Measurements from ENCODE around the gene TLN1. TPM values are rescaled to one million over a fixed set of nuclear protein-coding genes. Genes with fewer than 3 reads are reported as not detected.

Gene TLN1
- total RNA-seq, 1 donor from 2014 or later, result 245 TPM

DNA sequence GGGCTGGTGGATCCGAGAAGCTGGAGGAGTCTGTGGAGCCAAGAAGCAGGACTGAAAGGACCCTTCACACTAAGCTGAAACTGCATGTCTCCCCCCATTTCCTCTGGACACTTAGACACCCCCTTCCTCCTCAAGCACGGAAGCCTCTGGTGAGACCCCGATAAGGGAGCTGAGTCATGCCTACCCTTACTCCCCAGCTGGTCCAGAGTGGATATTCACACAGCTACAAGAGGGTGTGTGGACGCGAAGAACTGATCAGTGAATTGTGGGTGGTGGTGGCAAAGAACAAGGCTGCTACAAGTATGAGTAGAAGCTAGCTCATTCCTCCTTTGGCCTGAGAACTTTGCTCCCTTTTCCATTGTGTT lies 4.3 kb downstream of the TLN1 start:
- TF ChIP-seq, protein P1, sequence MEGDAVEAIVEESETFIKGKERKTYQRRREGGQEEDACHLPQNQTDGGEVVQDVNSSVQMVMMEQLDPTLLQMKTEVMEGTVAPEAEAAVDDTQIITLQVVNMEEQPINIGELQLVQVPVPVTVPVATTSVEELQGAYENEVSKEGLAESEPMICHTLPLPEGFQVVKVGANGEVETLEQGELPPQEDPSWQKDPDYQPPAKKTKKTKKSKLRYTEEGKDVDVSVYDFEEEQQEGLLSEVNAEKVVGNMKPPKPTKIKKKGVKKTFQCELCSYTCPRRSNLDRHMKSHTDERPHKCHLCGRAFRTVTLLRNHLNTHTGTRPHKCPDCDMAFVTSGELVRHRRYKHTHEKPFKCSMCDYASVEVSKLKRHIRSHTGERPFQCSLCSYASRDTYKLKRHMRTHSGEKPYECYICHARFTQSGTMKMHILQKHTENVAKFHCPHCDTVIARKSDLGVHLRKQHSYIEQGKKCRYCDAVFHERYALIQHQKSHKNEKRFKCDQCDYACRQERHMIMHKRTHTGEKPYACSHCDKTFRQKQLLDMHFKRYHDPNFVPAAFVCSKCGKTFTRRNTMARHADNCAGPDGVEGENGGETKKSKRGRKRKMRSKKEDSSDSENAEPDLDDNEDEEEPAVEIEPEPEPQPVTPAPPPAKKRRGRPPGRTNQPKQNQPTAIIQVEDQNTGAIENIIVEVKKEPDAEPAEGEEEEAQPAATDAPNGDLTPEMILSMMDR (IDR thresholded peaks at IDR 0.05; ENCODE audit: insufficient read depth, low read length, poor library complexity, severe bottlenecking), result no peak
- peak overlapping the region; percentile 15 for H3K4me3 ChIP-seq (ENCODE audit: low read depth, low read length)
- H3K36me3 ChIP-seq (ENCODE audit: control insufficient read depth, insufficient read depth, low read length), result peaks cover under 1% of the 10 kb centered on the region
- H3K27me3 ChIP-seq (ENCODE audit: control insufficient read depth, insufficient read depth, low read length), result no peaks in the 10 kb centered on the region
- DNase-seq (ENCODE audit: low read depth), result no peak

DNA sequence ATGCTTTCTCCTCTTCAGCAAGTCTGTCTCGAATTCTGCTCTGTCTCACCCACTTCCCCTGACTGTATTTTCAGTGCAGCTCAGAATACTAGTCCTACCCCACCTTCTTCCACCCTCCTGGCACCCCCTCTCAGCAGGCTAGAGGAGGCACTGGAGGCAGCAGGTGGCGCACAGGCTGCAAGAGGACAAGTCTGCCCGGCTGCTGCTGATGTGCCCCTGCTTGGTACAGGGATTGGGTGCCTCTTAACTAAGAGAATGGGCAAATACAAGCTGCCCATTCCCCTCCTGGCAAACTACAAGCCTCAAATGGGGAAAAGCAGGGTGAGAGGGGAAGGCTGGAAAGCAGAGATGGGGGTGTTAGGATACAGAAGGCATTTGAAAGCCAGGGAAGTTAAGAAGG lies 5.1 kb downstream of the TLN1 start:
- no peak overlapping the region for H3K4me3 ChIP-seq (ENCODE audit: low read depth, low read length)
- TF ChIP-seq, protein P1 (IDR thresholded peaks at IDR 0.05; ENCODE audit: insufficient read depth, low read length, poor library complexity, severe bottlenecking), result peak; percentile 39
- H3K36me3 ChIP-seq (ENCODE audit: control insufficient read depth, insufficient read depth, low read length), result peaks cover 3% of the 10 kb centered on the region
- H3K27me3 ChIP-seq (ENCODE audit: control insufficient read depth, insufficient read depth, low read length), result no peaks in the 10 kb centered on the region
- DNase-seq (ENCODE audit: low read depth), result peak; percentile 42

DNA sequence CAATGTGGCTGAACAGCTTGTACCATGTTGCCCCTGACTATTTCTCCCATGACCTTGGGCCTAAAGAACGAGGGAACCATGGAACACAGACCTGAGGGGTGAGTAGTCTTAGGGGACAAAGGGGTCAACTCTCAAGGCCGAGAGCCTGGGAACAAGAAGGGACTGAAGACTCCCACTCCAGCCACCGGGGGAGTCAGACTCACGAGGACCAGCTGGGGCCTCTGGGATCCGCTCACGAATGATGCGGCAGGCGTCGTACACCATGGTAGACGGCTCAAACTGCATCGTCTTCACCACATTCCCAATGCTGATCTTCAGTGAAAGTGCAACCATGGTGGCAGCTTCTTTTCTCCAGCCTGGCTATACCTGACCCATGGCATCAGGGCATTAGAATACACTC lies 6.6 kb downstream of the TLN1 start:
- Histone ChIP-seq H3K27me3 (ENCODE audit: control insufficient read depth, insufficient read depth, low read length) (no peaks in the 10 kb centered on the region), H3K4me3 (ENCODE audit: low read depth, low read length) (no peak overlapping the region), H3K36me3 (ENCODE audit: control insufficient read depth, insufficient read depth, low read length) (peaks cover 3% of the 10 kb centered on the region)
- DNase-seq (ENCODE audit: low read depth), result no peak
- TF ChIP-seq, protein P1 (IDR thresholded peaks at IDR 0.05; ENCODE audit: insufficient read depth, low read length, poor library complexity, severe bottlenecking), result no peak

DNA sequence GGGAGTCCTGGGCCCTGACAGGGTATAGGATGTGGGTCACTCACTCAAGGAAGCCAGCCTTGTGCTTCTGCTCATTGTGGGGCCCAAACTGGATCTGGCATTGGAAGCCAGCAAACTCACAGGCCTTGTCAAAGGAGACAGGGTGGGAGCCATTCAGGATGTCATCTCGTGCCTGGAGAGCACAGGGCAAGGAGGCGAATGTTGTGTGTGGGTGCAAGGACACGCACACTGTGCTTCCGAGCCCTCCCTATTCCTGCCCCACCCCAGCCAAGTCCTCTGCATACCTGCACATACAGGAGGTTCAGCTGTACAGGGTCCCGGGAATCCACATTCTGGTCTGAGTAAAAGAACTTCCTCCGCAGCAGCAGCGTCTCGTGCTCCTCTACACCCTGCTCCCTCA lies 8.1 kb downstream of the TLN1 start:
- Histone ChIP-seq H3K36me3 (ENCODE audit: control insufficient read depth, insufficient read depth, low read length) (peaks cover 8% of the 10 kb centered on the region), H3K4me3 (ENCODE audit: low read depth, low read length) (no peak overlapping the region), H3K27me3 (ENCODE audit: control insufficient read depth, insufficient read depth, low read length) (no peaks in the 10 kb centered on the region)
- no peak for DNase-seq (ENCODE audit: low read depth)
- TF ChIP-seq, protein P1 (IDR thresholded peaks at IDR 0.05; ENCODE audit: insufficient read depth, low read length, poor library complexity, severe bottlenecking), result no peak

DNA sequence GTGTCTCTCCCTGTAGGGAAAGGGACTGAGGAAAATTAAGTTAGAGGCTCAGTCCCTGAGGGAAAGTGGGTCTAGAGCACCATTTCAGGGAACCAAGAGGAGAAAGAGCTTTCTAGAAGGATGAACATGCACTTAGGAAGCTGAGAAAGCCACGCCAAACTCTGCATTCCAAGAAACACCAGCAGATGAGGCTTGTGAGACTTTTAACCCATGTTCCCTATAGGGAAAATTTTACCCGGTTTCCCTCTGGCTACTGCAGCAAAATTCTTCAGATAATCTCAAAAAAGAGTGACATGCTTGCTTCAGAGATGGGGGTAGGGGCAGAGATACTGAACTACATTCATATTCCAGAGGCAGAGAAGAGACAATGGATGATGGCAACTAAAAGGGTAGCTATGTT lies 8.6 kb downstream of the TLN1 start:
- H3K36me3 ChIP-seq (ENCODE audit: control insufficient read depth, insufficient read depth, low read length), result peaks cover 8% of the 10 kb centered on the region
- H3K4me3 ChIP-seq (ENCODE audit: low read depth, low read length), result no peak overlapping the region
- no peaks in the 10 kb centered on the region for H3K27me3 ChIP-seq (ENCODE audit: control insufficient read depth, insufficient read depth, low read length)
- no peak for DNase-seq (ENCODE audit: low read depth)
- TF ChIP-seq, protein P1 (IDR thresholded peaks at IDR 0.05; ENCODE audit: insufficient read depth, low read length, poor library complexity, severe bottlenecking), result no peak

DNA sequence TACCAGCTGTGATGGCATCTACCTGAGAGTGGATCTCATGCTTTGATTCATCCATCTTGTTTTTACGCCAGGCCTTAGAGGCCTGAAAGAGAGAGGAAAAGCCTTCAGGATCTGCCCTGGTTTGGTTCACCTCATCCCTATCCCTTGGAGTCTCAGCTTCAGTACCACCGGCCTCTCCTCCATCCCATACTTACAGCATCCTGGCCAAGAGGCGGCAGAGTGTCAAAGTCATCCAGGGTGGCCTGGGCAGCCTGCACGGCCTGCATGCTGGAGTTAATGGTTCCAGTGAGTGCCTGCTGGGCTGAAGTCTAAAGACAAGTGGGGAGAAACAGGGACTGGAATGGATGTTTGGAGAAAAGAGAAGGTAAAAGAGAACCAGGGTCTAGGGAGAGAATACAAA lies 12.4 kb downstream of the TLN1 start:
- Histone ChIP-seq H3K27me3 (ENCODE audit: control insufficient read depth, insufficient read depth, low read length) (no peaks in the 10 kb centered on the region), H3K4me3 (ENCODE audit: low read depth, low read length) (no peak overlapping the region), H3K36me3 (ENCODE audit: control insufficient read depth, insufficient read depth, low read length) (peaks cover 11% of the 10 kb centered on the region)
- TF ChIP-seq, protein P1 (IDR thresholded peaks at IDR 0.05; ENCODE audit: insufficient read depth, low read length, poor library complexity, severe bottlenecking), result no peak
- no peak for DNase-seq (ENCODE audit: low read depth)
